DOHH2 (cell line): ENCODE measurements around the gene SPATA20.

Experiments
- H3F3A ChIP-seq: fragments of 200-600 bp; sonication (generic), shearing (Covaris generic); 2 replicates; pipeline ENCODE4 v1.6.0; 2016; ENCODE audit warnings: antibody characterized with exemption, mild to moderate bottlenecking; ENCODE audit not compliant: control insufficient read depth, insufficient read depth
- H3K27ac ChIP-seq: fragments of 200-600 bp; sonication (generic); 2 replicates; pipeline ENCODE4 v1.5.1; 2014; ENCODE audit warnings: low read depth, mild to moderate bottlenecking, low read length, moderate library complexity
- H3K27me3 ChIP-seq: fragments of 200-600 bp; sonication (generic); 2 replicates; pipeline ENCODE4 v1.6.1; 2014; ENCODE audit warnings: mild to moderate bottlenecking, low read length, mixed read lengths; ENCODE audit not compliant: control insufficient read depth
- H3K36me3 ChIP-seq: fragments of 200-600 bp; sonication (generic); 2 replicates; pipeline ENCODE4 v1.6.1; 2014; ENCODE audit warnings: mild to moderate bottlenecking, low read length, moderate library complexity, mixed read lengths; ENCODE audit not compliant: control insufficient read depth
- H3K4me1 ChIP-seq: fragments of 200-600 bp; sonication (generic); 2 replicates; pipeline ENCODE4 v1.6.1; 2014; ENCODE audit warnings: mild to moderate bottlenecking, low read length, mixed read lengths; ENCODE audit not compliant: control insufficient read depth
- H3K4me2 ChIP-seq: fragments of 200-600 bp; sonication (generic); 2 replicates; pipeline ENCODE4 v1.6.0; 2014; ENCODE audit warnings: mild to moderate bottlenecking, low read length, moderate library complexity
- H3K4me3 ChIP-seq: fragments of 200-600 bp; sonication (generic); 2 replicates; pipeline ENCODE4 v1.5.1; 2014; ENCODE audit warnings: mild to moderate bottlenecking, low read length, mixed read lengths
- H3K79me2 ChIP-seq: fragments of 200-600 bp; sonication (generic); 2 replicates; pipeline ENCODE4 v1.6.1; 2014; ENCODE audit warnings: mild to moderate bottlenecking, low read length, mixed read lengths; ENCODE audit not compliant: control insufficient read depth
- H3K9me2 ChIP-seq: fragments of 200-600 bp; sonication (generic); replicated peaks from 2 replicates; pipeline ENCODE4 v1.6.1; 2014; ENCODE audit warnings: mild to moderate bottlenecking, low read length, mixed read lengths; ENCODE audit not compliant: control insufficient read depth
- H3K9me3 ChIP-seq: fragments of 200-600 bp; sonication (generic); 2 replicates; pipeline ENCODE4 v1.6.1; 2014; ENCODE audit warnings: antibody characterized with exemption, low read length, mixed read lengths; ENCODE audit not compliant: control insufficient read depth, insufficient read depth
- H4K20me1 ChIP-seq: fragments of 200-600 bp; sonication (generic); 2 replicates; pipeline ENCODE4 v1.6.0; 2014; ENCODE audit warnings: low read depth, mild to moderate bottlenecking, antibody characterized with exemption, low read length, moderate library complexity; ENCODE audit not compliant: control insufficient read depth, insufficient read depth
- EZH2phosphoT487 ChIP-seq: fragments of 200-600 bp; sonication (generic); IDR thresholded peaks from 2 replicates; pipeline ENCODE4 v1.6.1; 2017; ENCODE audit warnings: borderline replicate concordance, mild to moderate bottlenecking, antibody characterized with exemption, low read length, moderate library complexity, mixed read lengths
- TF ChIP-seq, protein P1 (sequence below): fragments of 200-600 bp; sonication (generic); IDR thresholded peaks from one replicate; pipeline ENCODE4 v1.5.1; 2014; ENCODE audit warnings: antibody characterized with exemption, mild to moderate bottlenecking, low read depth, low read length; ENCODE audit not compliant: poor library complexity, severe bottlenecking

Gene SPATA20

DNA sequence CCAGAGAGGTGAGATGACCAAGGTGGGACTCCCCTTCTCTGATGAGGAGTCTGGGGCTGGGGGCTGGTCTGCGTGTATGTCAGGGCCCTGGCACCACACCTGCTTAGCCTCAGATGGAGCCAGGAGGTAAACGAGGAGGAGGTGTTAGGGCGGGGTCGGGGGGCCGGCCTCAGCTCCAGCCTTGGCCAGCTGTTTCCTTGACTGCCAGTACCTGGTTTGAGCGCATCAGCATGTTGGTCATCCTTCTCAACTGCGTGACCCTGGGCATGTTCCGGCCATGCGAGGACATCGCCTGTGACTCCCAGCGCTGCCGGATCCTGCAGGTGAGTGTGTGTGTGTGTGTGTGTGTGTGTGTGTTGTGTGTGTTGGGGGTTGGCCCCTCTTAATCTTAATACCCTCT is 21.7 kb downstream of the SPATA20 start:
- Histone ChIP-seq H3K9me2 (no peaks in the 10 kb centered on the region), H3F3A (no peaks in the 10 kb centered on the region), H3K27ac (no peak overlapping the region), H3K4me2 (no peak overlapping the region), H3K4me1 (no peaks in the 10 kb centered on the region), H3K4me3 (no peak overlapping the region), H3K36me3 (no peaks in the 10 kb centered on the region), H3K9me3 (no peaks in the 10 kb centered on the region), H4K20me1 (0 out of 2 replicates have a peak, but pooled peaks cover 4% of the 10 kb centered on the region), H3K27me3 (peaks cover 26% of the 10 kb centered on the region), H3K79me2 (no peaks in the 10 kb centered on the region)
- TF ChIP-seq, protein P1, sequence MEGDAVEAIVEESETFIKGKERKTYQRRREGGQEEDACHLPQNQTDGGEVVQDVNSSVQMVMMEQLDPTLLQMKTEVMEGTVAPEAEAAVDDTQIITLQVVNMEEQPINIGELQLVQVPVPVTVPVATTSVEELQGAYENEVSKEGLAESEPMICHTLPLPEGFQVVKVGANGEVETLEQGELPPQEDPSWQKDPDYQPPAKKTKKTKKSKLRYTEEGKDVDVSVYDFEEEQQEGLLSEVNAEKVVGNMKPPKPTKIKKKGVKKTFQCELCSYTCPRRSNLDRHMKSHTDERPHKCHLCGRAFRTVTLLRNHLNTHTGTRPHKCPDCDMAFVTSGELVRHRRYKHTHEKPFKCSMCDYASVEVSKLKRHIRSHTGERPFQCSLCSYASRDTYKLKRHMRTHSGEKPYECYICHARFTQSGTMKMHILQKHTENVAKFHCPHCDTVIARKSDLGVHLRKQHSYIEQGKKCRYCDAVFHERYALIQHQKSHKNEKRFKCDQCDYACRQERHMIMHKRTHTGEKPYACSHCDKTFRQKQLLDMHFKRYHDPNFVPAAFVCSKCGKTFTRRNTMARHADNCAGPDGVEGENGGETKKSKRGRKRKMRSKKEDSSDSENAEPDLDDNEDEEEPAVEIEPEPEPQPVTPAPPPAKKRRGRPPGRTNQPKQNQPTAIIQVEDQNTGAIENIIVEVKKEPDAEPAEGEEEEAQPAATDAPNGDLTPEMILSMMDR: no peak
- no peak for TF ChIP-seq EZH2phosphoT487

DNA sequence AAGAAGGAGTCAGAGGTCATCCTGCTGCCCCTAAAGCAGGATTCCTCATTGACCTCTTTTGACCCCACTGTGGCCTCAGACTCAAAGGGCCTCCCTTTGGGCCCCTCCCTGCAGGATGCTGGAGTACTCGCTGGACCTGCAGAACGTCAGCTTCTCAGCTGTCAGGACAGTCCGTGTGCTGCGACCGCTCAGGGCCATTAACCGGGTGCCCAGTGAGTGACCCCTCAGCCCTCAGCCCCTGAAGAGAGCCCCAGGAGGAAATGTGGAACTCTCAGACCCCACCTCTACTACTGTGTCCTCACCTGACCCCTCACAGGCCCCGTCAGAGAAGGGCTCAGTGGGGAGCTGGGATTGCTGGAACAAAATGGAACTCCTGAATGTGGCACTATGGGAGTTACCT is 22.6 kb downstream of the SPATA20 start:
- Histone ChIP-seq H3K4me3 (no peak overlapping the region), H3K27ac (no peak overlapping the region), H3K36me3 (no peaks in the 10 kb centered on the region), H4K20me1 (no peaks in the 10 kb centered on the region), H3K79me2 (no peaks in the 10 kb centered on the region), H3F3A (no peaks in the 10 kb centered on the region), H3K9me3 (no peaks in the 10 kb centered on the region), H3K9me2 (no peaks in the 10 kb centered on the region), H3K27me3 (peaks cover 18% of the 10 kb centered on the region), H3K4me1 (no peaks in the 10 kb centered on the region), H3K4me2 (no peak overlapping the region)
- TF ChIP-seq, protein P1: no peak
- no peak for TF ChIP-seq EZH2phosphoT487

DNA sequence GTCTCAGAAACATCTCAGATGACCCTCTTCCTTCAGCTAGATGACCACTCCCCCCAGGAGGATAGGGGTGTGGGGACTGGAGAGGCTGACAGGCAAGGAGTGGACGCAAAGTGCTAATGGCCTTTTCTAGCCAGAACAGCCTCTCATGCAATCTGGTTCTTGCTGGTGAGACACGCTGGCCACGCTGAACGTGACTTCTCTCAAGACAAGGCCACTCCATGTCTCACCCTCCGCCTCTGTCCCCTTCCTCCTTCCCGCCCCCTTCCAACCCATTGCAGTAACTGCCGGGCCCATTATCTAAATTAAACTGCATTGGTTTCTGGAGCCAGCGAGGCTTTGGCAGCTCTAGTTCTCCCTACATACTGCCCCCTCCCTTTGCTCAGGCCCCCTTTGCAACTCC is 23.1 kb downstream of the SPATA20 start:
- Histone ChIP-seq H3K27ac (no peak overlapping the region), H3K79me2 (no peaks in the 10 kb centered on the region), H3K4me3 (no peak overlapping the region), H3K9me2 (no peaks in the 10 kb centered on the region), H3K36me3 (no peaks in the 10 kb centered on the region), H3F3A (no peaks in the 10 kb centered on the region), H4K20me1 (no peaks in the 10 kb centered on the region), H3K27me3 (peaks cover 13% of the 10 kb centered on the region), H3K4me2 (no peak overlapping the region), H3K4me1 (no peaks in the 10 kb centered on the region), H3K9me3 (no peaks in the 10 kb centered on the region)
- TF ChIP-seq, protein P1: no peak
- TF ChIP-seq EZH2phosphoT487: no peak

DNA sequence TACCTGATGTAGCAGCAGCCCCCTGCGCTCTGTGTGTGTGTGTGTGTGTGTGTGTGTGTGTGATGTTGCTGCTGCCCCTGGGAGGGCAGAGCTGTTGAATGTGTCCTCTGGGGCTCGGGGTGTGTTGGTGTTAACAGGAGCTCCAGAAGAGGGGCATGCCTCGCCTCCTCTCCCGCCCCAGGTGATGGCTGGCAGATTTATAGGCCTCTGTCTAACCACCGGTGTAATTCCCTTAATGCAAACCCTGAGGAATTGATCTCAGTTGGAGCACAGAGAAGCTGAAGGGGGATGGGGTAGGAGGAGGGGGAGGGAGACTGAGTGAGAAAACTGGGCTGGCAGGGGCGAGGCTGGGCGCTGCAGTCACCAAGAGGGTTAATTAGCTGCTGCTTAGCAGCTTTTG is 23.6 kb downstream of the SPATA20 start:
- Histone ChIP-seq H3K27me3 (peaks cover 12% of the 10 kb centered on the region), H3K4me1 (no peaks in the 10 kb centered on the region), H3K4me2 (no peak overlapping the region), H3K36me3 (no peaks in the 10 kb centered on the region), H3F3A (no peaks in the 10 kb centered on the region), H3K27ac (no peak overlapping the region), H3K79me2 (no peaks in the 10 kb centered on the region), H3K4me3 (no peak overlapping the region), H3K9me2 (no peaks in the 10 kb centered on the region), H4K20me1 (no peaks in the 10 kb centered on the region), H3K9me3 (no peaks in the 10 kb centered on the region)
- TF ChIP-seq, protein P1: no peak
- no peak for TF ChIP-seq EZH2phosphoT487
